Neural progenitor cell (in vitro differentiated cells): ENCODE data around the gene TMED7.

Source experiments
- EZH2 ChIP-seq: fragments of 200-600 bp; sonication (generic); IDR thresholded peaks from 2 replicates; pipeline ENCODE4 v1.6.1; 2017; ENCODE audit warnings: antibody characterized with exemption, mild to moderate bottlenecking, moderate library complexity
- TF ChIP-seq, protein P1 (sequence below): fragments of 200-600 bp; sonication (generic); IDR thresholded peaks from 2 replicates; pipeline ENCODE4 v1.5.1; 2017; ENCODE audit warnings: antibody characterized with exemption, mild to moderate bottlenecking

DNA sequence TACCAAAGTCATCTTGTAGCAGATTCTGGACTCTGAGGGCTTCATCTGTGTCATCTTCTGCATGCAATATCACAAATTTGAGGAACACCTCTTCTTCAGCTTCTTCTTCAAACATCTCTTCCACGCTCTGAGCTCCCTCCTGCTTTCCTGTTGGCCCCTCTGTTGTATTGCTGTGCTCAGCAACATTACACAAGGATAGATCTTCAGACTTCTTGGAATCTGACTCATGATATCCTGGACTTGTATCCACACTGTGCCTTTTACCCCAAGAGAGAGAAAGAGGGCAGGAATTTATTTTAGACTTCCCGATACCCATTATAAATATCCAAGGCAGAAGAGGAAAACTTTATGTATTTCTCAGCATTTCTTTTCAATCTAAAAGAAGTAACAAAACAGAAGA lies 44.9 kb downstream of the TMED7 start:
- TF ChIP-seq, protein P1, sequence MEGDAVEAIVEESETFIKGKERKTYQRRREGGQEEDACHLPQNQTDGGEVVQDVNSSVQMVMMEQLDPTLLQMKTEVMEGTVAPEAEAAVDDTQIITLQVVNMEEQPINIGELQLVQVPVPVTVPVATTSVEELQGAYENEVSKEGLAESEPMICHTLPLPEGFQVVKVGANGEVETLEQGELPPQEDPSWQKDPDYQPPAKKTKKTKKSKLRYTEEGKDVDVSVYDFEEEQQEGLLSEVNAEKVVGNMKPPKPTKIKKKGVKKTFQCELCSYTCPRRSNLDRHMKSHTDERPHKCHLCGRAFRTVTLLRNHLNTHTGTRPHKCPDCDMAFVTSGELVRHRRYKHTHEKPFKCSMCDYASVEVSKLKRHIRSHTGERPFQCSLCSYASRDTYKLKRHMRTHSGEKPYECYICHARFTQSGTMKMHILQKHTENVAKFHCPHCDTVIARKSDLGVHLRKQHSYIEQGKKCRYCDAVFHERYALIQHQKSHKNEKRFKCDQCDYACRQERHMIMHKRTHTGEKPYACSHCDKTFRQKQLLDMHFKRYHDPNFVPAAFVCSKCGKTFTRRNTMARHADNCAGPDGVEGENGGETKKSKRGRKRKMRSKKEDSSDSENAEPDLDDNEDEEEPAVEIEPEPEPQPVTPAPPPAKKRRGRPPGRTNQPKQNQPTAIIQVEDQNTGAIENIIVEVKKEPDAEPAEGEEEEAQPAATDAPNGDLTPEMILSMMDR = no peak
- TF ChIP-seq EZH2 = no peak
